Glomerular visceral epithelial cell (primary cell): Measurements from ENCODE around the gene EMX1.

Experiments
- DNase-seq: peaks from one replicate; pipeline ENCODE4 v3.0.0-alpha.2; 2016; ENCODE audit errors: extremely low spot score

Gene EMX1

DNA sequence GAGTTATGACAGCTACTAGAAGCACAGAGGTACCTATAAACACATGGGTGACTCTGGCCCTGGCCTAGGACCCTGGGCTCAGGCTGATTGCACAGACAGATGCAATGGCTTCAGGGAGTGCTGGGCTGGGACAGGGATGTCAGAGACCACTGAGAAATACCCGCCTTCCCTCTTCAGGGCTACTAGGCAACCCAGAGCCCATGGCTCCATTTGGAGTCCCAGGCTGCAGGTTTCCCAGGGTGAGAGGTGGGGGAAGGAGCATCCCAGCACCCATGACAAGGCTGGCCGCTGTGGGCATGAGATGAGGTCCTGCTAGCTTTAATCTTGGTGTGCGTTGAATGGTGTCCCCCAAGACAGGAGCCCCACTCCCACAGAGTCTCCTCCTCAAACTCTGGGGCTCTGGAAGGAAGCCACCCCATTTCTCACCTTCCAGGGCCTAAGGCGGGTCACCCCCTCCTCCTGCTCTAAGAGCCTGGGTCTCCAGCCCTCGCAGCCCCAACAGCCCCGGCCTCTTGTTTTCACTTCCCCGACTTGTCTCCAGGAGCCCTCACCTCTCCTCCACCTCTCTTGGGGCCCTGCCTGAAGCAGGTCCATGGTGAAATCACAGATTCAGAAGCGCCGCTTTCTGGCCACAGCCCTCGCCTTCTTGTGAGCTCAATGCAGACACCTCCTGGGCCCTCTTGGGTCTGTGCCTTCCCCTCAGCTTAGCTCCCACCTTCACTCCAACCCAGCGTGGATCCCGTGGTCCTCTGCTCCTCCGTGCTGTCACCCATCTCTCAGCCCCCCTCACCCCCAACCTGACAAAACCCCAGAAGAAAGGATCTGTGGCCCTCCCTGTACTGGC, 41.4 kb downstream of the EMX1 start:
- DNase-seq = no peak

DNA sequence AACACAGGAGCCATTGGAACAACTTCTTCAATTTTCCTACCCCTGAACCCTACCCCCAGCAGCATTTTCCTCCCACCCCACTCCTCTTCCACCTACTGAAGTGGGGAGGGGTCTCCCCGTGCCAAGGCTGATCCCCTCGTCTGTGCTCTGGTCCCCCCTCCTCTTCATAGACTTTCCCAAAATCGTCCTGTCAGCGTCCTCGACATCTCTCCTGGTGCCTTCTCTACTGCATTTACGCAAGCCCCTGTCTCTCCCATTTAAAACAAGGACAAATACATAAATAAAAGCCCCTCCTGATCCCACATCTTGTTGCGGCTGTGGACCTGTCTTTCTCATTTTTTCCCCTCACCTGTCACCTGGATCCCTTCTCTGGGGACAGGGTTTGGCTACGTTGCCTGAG, 42.2 kb downstream of the EMX1 start:
- DNase-seq = no peak

DNA sequence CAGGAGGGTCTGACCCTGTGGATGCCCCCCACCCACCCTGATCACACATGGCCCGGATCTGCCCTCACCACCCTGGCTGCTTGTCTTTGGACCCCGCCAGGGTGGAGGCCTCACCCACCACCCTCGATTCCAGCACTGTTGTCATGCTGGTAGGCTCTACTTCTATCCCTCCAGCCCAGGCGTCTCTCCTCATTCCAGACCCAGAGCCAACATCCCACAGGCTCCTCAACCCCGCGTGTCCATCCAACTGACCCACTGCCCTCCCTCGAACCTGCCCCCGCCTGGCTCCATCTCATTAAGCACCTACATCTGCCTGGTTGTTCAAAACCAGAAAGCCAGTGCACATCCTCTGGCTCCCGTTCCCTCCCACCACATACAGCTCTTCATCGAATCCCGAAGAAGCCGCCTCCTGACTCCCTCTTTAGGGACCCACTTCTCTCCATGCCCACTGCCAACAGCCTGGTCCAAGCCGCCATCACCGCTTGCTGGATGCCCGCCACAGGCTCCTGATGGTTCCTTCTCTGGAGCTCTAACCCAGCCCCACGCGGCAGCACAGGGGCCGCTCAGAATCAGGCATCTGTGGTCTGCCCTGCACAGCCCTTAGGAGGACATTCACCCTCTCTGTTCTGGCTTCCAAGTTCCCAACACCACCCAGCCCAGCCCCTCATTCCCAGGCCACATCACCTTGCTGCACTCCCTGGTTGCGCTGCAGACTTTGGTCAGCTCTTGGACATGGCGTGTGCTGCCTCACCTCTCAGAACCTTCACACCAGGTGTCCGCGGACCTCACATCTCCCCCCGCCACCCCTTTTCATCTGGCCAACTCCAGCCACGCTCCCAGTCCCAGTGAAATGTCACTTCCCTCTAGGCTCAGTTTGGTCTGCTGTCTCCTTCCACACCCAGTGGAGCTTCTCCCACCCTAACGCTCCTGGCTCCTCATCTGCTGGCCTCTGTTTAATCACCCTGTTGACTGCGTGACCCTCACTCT, 43.0 kb downstream of the EMX1 start:
- no peak for DNase-seq

DNA sequence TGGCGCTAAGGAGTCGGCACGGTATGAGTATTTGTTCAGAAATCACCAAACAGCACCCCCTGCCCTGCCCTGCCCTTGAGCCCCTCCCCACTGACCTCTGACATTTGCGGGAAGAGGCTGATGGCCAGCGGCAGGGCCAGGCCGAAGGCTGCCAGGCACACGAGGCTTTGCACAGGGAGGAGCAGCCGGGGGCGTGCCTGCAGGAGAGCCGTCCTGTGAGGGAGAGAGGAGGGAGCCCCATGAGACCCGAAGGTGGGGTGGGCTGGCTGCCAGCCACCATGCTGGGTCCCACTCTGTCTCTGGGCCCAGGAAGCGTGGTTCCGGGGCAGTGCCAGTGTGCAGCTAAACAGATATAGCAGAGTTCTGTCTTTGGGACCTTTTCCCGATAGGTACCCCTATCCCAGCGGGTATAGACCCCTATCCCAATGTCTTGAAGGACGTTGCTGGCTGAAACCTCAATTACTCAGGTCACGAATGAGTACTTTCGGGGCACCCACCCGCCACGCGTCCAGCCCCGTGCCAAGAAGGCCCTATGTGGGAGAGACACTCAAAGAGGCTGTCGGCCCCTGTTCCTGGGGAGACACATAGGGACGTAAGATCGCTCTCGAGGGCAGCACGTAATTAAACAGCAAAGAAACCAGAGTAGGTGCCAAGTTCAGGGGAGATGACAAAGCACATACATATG, 43.9 kb downstream of the EMX1 start:
- DNase-seq = no peak

DNA sequence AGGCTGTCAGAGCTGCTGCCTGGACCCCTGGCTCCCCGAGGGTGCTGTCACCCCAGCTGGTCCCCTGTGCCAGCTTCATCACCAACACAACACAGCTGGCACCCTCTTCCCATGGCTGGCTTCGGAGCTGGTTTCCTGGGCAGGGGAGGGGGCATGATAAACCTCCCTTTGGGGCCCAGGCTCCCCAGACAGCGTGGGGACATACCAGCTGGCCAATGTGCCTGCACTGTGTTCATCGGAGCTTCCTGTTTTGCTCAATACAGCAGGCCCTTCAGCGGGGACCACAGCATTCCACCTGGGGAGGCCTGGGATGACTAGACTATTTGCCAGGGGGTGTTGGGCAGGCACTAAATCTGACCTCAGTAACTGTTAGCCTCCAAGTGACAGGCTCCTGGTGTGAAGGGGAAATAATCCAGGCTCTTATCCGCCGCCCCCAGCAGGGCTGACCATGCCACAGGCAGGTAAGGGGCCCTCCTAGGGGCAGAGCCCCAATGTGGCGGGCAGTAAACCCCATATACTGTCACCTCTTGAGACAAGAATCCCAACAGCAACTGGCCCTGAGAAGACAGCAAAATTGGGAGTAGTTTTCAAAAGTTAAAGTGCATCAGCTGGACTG, 44.6 kb downstream of the EMX1 start:
- DNase-seq = no peak

DNA sequence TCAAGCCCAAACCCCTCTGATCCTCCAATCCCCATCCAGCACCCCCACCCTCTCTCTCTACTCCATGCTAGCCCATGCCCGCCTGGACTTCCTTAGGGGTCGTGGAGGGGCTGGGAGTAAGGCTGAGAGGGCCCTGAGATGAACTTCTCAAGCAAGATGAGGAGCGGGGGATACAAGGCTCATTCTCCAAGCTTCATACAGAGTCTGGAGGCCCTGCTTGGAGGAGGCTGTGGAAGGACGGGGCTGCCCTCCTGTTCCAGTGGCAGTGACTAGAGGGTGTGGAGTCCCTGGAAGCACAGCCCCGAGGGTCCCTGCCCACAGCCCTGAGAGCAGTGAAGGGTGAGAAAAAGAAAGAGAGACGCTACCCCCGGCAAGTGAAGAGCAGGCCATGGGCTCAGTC, 45.6 kb downstream of the EMX1 start:
- no peak for DNase-seq

DNA sequence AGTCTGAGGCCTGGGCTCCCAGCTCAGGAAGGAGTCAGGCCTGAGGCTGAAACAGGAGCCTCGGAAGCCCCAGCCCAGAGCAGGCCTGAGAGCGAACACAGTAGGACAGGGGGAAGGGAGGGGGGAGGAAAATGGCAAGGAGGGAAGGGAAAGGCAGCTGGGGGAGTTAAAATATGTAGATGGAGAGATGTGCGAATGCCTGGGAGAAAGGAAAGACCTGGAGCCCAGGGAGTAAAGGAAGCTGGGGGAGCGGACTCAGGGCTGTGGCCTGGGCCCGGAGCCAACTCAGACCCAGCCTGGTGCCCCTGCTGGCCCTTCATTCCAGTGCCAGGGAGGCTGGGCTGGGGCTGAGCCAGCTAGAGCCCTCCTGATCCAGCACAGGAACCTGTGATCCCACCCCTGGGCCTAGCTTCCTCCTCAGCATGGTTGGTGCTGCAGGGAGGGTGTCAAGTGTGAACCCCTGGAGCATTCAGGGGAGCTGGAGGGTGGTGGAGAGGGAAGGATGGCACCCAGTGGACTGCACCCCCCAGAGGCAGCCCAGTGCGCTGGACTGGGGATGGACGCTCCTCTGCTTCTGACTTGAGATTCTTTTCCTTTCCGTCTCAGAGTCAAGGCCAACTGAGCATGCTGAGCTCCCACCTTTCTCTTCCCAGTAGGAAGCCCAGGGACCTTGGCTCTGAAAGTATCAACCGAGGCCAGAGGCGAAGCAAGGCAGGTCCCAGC, 46.3 kb downstream of the EMX1 start:
- no peak for DNase-seq

DNA sequence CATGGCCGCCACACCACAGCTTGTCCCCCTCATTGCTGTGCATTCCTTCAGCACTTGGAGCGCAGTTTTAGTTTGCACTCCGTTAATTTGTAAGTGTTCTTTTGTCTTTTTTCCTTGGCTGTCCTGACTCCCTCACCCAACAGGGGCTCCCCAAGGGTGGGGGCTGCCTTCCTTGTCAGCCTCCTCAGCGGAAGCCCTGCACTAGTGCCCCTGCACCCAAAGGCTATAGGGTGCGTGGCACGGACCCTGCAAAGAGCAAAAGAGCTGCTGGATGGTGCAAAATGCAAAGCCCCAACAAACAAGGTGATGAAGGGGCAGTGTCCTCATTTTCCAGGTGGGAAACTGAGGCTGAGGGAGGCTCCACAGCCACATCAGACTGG, 46.8 kb downstream of the EMX1 start:
- no peak for DNase-seq

DNA sequence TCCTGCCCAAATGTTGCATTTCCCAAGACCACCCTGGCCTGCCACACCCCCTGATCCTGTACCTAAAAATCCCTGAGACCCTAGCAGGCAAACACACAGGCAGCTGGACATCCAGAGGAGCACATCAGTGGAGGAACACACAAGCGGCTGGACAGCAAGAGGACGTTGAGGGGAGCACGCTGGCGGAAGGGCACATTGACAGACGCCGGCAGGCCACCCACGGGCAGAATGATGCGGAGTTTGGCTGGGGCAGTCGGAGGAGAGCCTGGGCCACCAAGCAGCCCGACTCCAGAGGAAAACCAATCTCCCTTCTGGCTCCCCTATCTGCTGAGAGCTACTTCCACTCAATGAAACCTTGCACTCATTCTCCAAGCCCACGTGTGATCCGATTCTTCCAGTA, 47.7 kb downstream of the EMX1 start:
- DNase-seq = no peak

DNA sequence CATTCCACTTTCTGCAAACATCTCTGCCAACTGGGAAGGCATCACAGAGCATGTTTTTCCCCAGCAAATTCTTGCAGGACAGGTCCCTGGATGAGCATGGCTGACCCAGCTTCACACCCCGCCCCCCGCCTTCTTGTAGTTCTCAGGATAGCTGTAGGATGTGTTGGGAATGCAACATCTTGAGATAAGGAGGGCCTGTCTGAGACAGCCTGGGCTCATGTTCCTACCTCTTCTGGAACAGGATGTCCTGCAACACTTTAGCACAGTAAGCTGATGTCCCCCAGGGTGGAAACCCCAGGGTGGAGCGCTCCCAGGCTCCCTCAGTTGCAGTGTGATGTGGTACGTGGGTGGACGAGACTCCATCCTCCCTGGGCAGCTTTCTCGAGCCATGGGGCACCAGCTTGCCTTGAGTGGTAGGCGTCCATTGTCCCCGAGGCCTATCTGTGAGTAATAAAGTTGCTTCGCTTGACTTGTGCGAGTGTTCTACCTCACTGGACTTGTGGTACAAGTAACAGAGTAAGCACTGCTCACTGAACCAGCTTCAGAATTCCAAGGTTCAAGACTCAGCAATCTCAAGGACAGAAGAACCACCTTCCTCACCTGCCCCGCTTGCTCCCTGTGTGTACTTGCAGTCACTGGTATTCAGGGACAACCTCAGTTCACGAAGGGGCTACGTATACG, 48.6 kb downstream of the EMX1 start:
- DNase-seq = peak; percentile 25

DNA sequence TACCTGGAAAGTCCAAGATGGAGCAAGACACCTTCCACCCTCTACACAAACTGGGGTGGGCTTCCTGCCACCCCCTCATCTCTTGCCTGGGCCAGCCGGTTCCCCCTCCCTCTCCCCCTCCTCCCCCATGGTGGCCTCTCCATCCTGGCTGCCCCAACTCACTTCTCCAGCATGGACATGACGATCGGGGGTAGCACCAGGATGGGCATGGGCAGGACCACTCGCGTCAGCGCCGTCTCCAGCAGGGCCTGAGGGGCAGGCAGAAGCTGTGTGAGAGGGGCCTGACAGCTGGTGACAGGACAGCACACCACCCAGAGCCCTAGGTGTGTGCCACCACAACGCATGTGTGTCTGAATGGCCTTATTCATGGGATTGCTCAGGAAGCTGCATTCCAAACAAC, 51.0 kb downstream of the EMX1 start:
- no peak for DNase-seq

DNA sequence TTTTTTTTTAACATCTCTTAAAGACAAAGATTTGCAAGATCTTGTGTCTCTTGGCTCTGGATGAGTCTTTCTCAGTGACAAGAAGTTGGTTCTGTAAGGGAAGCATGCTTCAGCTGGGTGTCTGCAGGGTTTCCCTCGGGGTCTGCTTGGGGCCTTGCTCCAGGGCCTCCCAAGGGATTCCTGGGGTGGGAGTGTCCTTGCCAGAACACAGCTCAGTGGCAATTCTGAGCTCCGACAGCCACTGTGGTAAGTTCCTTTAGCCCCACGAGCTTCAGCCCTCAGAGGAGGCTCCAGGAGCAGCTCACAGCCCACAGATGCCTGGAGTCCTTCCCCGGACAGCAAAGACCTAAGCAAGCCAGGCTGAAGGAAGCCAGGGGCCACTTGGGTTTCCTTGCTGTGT, 52.4 kb downstream of the EMX1 start:
- DNase-seq = no peak

DNA sequence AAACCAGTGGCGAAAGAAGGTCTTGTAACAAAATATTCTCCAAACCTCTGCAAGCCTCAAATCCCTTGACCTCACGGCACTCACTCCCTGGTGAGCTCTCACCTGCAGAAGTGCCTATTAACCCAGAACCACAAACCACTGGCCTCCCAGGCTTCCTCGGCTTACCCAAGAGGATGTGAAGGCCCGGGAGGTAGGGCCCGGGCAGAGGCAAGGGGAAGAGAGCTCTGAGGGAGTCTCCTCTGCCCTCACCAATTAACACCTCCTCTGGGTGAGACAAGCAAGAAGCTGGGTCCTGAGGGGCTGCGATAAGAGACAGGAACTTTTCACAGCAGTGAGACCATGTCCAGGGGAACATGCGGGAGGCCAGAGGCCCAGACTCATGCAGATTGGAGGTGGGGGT, 53.7 kb downstream of the EMX1 start:
- DNase-seq = no peak

DNA sequence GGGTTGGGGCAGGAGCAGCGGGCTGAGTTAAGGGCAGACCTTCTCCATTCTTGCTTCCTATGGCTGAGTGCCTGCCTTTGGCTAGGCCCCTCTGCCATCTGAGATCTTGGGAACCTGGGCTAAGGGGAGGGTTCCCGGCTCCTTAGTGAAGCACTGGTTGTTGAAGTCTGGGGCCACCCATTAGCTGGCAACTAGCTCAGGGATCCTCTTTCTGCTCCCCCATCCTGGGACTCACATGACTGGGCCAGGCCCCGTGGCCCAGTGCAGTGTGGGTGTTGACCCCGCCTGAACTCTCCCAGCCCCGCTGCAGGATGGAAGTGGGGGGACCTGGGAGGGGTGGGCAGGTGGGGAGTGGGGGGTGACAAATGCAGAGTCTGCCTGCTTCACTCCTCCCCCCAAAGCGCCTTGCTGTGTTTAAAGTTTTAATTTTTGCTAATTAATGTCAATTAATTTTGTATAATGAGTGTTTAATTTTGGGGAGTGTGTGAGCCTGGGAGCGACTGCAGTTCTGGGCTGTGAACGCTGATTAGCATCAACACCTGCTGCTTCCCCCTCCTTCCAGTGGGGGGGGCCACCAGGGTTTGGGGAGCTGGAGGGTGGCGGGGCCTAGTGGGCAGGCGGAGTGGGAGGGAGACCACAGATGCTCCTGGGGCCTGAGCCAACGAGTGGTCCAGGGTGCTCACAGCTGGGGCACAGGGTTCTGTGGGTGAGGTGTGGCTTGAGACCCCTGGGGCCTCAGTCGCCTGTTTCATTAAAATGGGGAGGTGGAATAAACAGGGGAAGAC, 55.2 kb downstream of the EMX1 start:
- no peak for DNase-seq

DNA sequence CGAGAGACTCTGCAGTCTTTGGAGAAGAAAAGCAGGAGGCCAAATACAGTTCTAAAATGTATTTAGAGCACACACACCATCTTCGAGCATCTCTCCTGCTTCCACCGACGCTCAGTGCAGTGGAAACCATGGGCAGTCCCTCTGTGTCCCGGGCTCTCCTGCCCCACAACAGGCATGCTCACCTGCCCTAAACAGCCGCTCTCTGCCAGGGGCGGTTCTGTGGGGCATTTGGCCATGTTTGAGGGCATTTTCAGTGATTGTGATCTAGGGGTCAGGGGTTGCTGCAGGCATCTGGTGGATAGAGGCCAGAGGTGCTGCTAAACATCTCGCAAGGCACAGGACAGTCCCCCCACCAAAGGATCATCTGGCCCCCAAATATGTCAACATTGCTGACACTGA, 55.8 kb downstream of the EMX1 start:
- DNase-seq = no peak

DNA sequence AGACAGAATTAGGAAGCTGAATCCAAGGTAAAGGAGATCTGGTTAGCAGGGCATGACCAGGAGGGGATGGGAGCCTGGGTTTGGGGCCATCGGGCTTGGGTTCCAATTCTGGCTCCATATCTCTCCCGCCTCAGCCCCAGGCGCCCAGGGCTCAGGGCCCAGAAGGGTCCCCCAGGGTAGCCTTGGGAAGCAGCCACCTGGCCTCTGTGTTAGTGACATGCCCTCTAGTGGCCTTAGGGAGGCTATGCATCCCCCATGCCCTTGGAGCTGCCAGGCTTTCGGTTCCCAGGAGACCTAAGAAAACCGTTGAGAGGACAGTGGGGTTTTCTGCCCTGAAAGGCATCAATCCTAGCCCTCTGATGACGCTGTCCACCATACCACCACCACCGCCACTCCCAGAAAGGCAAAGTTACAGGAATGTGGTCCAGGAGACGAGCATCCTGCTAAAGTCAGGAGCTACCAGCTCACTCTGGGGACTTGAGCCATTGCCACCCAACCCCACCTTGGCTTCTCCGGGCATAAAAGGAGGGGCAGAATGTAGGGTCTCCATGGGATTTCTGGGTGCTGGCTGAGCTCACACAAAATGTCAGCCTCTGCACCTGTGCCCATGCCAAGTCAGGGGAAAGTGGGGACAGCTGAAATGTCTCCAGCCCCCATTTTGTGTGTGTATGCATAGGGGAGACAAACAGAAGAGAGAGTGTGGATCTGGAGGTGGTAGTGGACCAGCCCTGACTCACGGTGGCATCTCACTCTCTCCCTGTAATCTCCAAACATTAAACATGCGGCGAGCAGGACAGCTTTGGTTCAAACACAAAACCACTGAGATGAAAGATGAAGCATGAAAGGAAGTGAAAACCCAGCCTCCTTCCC, 56.5 kb downstream of the EMX1 start:
- DNase-seq = peak; percentile 53

DNA sequence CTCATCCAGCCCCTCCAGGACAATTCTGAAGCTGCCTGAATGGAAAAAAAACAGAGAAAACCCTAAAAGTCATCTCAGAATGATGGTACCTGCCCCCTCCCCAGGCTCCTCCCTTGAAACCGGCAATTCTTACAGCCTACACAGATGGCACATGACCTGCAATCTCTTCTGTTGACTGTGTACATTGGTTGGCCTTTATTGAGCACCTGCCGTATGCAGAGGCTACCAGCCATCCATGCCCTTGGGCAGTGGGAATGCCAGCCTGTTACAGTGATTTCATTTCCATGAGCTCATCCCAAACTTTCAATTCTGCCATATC, 57.1 kb downstream of the EMX1 start:
- DNase-seq = no peak

DNA sequence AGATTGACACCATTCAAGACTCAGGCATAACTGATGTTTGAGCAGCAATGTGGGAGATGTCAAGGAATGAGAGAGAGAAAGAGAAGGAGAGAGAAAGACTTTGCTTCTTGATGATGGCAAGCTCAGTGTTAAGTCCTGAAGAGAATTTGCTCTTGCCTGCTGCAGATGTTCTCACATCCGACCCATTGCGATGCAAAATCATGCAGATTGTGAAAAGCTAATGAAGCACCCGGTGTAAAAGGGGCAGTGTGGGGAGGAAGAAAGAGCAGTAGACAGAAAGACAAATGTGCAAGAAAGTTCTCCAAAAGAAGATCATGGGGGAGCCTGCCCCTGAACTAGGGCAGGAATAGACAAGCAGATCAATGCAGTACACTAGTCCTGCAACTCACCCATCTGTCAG, 57.7 kb downstream of the EMX1 start:
- DNase-seq = no peak

DNA sequence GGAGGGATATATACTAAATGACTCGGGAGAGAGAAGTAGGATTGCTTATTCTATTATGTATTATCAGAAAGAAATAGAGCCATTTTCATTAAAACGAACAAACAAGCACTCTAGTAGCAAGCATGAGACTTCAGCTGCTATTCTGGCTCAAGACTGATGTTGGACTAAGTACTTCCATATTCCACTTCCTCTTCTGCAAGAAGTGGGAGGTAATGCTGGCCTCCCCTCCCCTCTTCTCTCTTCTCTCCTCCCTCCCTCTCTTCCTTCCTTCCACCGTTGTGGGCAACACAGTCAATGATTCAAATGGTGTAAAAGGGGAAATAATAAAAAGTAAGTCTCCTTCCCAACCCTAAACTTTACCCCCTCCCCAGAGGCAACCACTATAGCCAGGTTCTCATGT, 62.6 kb downstream of the EMX1 start:
- no peak for DNase-seq
